WTC11 (cell line): ENCODE measurements around the gene PACS1. TPM values are rescaled to one million over a fixed set of nuclear protein-coding genes. Genes with fewer than 3 reads are reported as not detected.

Experiments
- ATAC-seq: fragments of 200-7000 bp; cut with Tn5 transposase; 2 replicates; pipeline ENCODE4 v1.10.0; 2021; ENCODE audit warnings: mild to moderate bottlenecking, moderate library complexity
- CTCF ChIA-PET: fragments of 300-600 bp; sonication (Branson Sonifier 250); formaldehyde crosslinking; loops from one replicate; lab custom pipeline; 2021; ENCODE audit warnings: antibody characterized with exemption; lab: Charles Lee
- POLR2A ChIA-PET: fragments of 350-600 bp; sonication (Branson Sonifier 250); formaldehyde crosslinking; loops from one replicate; lab custom pipeline; 2021; ENCODE audit warnings: antibody characterized with exemption; lab: Charles Lee
- DNase-seq: peaks from one replicate; pipeline ENCODE4 v3.0.0; 2021; ENCODE audit warnings: low spot score
- H3K27ac Mint-ChIP-seq: 2 replicates; pipeline ENCODE4 v1.8.0; 2021; ENCODE audit warnings: mixed read lengths
- H3K27me3 Mint-ChIP-seq: 2 replicates; pipeline ENCODE4 v1.8.0; 2021; ENCODE audit warnings: low read depth, mild to moderate bottlenecking, moderate library complexity, mixed read lengths
- H3K36me3 Mint-ChIP-seq: 2 replicates; pipeline ENCODE4 v1.8.0; 2021; ENCODE audit warnings: mixed read lengths
- H3K4me1 Mint-ChIP-seq: 2 replicates; pipeline ENCODE4 v1.8.0; 2022; ENCODE audit warnings: mixed read lengths
- H3K4me3 Mint-ChIP-seq: 2 replicates; pipeline ENCODE4 v1.8.0; 2021; ENCODE audit warnings: mild to moderate bottlenecking, moderate library complexity, mixed read lengths
- H3K9me3 Mint-ChIP-seq: 2 replicates; pipeline ENCODE4 v1.8.0; 2021; ENCODE audit warnings: mixed read lengths
- ATF2 ChIP-seq: sonication (generic); formaldehyde crosslinking; IDR thresholded peaks from 2 replicates; pipeline ENCODE4 v1.8.1; 2022; ENCODE audit warnings: low read depth, missing genetic modification reagents, borderline replicate concordance
- FOXJ3 ChIP-seq: sonication (generic); formaldehyde crosslinking; IDR thresholded peaks from 2 replicates; pipeline ENCODE4 v1.9.0; 2021; ENCODE audit warnings: missing genetic modification reagents, mild to moderate bottlenecking, borderline replicate concordance
- FOXP4 ChIP-seq: sonication (generic); formaldehyde crosslinking; IDR thresholded peaks from 2 replicates; pipeline ENCODE4 v1.8.0; 2022; ENCODE audit warnings: mild to moderate bottlenecking, missing genetic modification reagents
- GRHL2 ChIP-seq: fragments of 250-450 bp; sonication (Bioruptor Pico); IDR thresholded peaks from 2 replicates; pipeline ENCODE4 v1.8.0; 2022; ENCODE audit warnings: mild to moderate bottlenecking, moderate library complexity; ENCODE audit not compliant: insufficient replicate concordance, severe bottlenecking
- JUN ChIP-seq: sonication (generic); formaldehyde crosslinking; IDR thresholded peaks from 2 replicates; pipeline ENCODE4 v1.8.0; 2023; ENCODE audit warnings: mild to moderate bottlenecking, missing genetic modification reagents
- RELA ChIP-seq: sonication (generic); formaldehyde crosslinking; IDR thresholded peaks from 2 replicates; pipeline ENCODE4 v1.8.1; 2022; ENCODE audit warnings: missing genetic modification reagents, mild to moderate bottlenecking, borderline replicate concordance
- ZNF281 ChIP-seq: sonication (generic); formaldehyde crosslinking; IDR thresholded peaks from 2 replicates; pipeline ENCODE4 v1.8.0; 2023; ENCODE audit warnings: mild to moderate bottlenecking, missing genetic modification reagents
- ZNF423 ChIP-seq: fragments of 250-450 bp; sonication (Bioruptor Pico); IDR thresholded peaks from 2 replicates; pipeline ENCODE4 v2.1.2; 2022; ENCODE audit warnings: mild to moderate bottlenecking, moderate library complexity
- ZNF512 ChIP-seq: sonication (generic); formaldehyde crosslinking; IDR thresholded peaks from 2 replicates; pipeline ENCODE4 v1.8.1; 2022; ENCODE audit warnings: missing genetic modification reagents, borderline replicate concordance
- ZNF532 ChIP-seq: fragments of 250-450 bp; sonication (Bioruptor Pico); IDR thresholded peaks from 2 replicates; pipeline ENCODE4 v1.9.0; 2021; ENCODE audit warnings: mild to moderate bottlenecking, borderline replicate concordance
- ZNF671 ChIP-seq: fragments of 250-450 bp; sonication (Bioruptor Pico); IDR thresholded peaks from 2 replicates; pipeline ENCODE4 v1.8.0; 2021; ENCODE audit warnings: mild to moderate bottlenecking
- total RNA-seq: library from RNA; stranded (reverse); gene quantifications from 3 replicates; pipeline ENCODE4 v1.2.3, GENCODE V29; 2021
- TF ChIP-seq, protein P1 (sequence below): sonication (generic); formaldehyde crosslinking; IDR thresholded peaks from 2 replicates; pipeline ENCODE4 v1.8.0; 2022; ENCODE audit warnings: missing genetic modification reagents
- TF ChIP-seq, protein P2 (sequence below): sonication (generic); formaldehyde crosslinking; conservative IDR thresholded peaks from 2 replicates; pipeline ENCODE4 v1.8.1; 2023; ENCODE audit warnings: mild to moderate bottlenecking, low read depth, missing genetic modification reagents, moderate library complexity

PACS1 gene
- total RNA-seq, 1 experiment from 2014 or later, result 34.8 TPM

DNA sequence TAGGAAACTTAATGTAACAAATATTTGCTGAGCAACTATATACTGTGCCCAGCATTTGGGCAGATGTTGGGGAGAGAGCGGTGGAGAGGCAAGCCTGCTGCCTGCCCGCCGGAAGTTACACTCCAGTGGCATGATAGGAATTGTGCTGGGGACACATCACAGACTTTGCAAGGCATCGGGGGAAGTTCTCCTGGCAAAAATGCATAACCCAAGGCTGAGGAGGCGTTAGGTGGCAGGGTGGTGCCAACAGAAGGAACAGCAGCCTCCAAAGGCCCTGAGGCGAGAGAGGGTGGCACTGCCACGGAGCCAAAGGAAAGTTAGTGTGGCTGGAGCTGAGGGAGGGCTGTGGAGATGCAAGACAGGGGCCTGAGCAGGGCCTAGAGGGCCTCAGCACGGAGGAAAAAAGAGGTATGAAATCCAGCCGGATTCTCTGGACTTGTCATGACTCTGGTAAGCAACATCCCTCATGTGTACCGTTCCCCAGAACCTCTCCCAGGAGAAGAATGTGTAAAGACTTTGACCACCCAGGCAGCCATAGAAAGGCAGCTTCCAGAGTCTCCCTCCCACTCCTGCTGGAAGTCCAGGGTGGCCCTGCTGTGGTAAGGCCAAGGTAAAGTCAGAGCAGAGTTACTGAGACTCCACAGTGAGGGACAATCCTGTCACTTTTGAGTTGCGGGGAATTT is 122.2 kb downstream of the PACS1 start (continued):
- TF ChIP-seq ZNF281 (no peak), ZNF532 (CRISPR knock-in tag) (no peak), ATF2 (CRISPR knock-in tag) (no peak), FOXJ3 (no peak), JUN (CRISPR knock-in tag) (no peak), RELA (no peak), ZNF671 (no peak)
- TF ChIP-seq, protein P1, sequence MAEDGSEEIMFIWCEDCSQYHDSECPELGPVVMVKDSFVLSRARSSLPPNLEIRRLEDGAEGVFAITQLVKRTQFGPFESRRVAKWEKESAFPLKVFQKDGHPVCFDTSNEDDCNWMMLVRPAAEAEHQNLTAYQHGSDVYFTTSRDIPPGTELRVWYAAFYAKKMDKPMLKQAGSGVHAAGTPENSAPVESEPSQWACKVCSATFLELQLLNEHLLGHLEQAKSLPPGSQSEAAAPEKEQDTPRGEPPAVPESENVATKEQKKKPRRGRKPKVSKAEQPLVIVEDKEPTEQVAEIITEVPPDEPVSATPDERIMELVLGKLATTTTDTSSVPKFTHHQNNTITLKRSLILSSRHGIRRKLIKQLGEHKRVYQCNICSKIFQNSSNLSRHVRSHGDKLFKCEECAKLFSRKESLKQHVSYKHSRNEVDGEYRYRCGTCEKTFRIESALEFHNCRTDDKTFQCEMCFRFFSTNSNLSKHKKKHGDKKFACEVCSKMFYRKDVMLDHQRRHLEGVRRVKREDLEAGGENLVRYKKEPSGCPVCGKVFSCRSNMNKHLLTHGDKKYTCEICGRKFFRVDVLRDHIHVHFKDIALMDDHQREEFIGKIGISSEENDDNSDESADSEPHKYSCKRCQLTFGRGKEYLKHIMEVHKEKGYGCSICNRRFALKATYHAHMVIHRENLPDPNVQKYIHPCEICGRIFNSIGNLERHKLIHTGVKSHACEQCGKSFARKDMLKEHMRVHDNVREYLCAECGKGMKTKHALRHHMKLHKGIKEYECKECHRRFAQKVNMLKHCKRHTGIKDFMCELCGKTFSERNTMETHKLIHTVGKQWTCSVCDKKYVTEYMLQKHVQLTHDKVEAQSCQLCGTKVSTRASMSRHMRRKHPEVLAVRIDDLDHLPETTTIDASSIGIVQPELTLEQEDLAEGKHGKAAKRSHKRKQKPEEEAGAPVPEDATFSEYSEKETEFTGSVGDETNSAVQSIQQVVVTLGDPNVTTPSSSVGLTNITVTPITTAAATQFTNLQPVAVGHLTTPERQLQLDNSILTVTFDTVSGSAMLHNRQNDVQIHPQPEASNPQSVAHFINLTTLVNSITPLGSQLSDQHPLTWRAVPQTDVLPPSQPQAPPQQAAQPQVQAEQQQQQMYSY (CRISPR knock-in tag), result no peak
- TF ChIP-seq, protein P2, sequence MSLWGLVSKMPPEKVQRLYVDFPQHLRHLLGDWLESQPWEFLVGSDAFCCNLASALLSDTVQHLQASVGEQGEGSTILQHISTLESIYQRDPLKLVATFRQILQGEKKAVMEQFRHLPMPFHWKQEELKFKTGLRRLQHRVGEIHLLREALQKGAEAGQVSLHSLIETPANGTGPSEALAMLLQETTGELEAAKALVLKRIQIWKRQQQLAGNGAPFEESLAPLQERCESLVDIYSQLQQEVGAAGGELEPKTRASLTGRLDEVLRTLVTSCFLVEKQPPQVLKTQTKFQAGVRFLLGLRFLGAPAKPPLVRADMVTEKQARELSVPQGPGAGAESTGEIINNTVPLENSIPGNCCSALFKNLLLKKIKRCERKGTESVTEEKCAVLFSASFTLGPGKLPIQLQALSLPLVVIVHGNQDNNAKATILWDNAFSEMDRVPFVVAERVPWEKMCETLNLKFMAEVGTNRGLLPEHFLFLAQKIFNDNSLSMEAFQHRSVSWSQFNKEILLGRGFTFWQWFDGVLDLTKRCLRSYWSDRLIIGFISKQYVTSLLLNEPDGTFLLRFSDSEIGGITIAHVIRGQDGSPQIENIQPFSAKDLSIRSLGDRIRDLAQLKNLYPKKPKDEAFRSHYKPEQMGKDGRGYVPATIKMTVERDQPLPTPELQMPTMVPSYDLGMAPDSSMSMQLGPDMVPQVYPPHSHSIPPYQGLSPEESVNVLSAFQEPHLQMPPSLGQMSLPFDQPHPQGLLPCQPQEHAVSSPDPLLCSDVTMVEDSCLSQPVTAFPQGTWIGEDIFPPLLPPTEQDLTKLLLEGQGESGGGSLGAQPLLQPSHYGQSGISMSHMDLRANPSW (CRISPR knock-in tag), result no peak

DNA sequence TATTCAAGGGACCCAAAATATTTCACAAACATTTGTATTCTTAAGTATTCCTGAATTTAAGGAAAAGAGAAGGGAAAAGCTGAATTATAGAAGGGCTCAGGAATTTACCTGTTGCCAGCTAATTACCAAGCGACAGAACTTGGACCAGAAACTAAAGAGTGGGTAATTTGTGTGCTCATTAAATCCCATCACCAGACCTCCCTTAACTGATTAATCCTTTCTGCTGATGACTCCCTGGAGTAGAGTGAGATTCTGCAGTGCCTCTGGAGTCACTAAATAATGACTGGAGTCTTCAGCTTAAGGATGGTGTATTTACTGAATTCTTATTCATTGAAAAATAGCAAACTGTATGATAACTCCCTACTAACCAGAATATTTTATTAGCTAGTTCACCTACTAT is 124.3 kb downstream of the PACS1 start:
- ChIA-PET CTCF (no interaction called here), POLR2A (no interaction called here)
- H3K4me3 Mint-ChIP-seq, result no peak overlapping the region
- DNase-seq (no peak), ATAC-seq (no peak)
- H3K27ac Mint-ChIP-seq, result no peak overlapping the region
- peaks cover 6% of the 10 kb centered on the region; the same call in 1 of the 2 replicates for H3K4me1 Mint-ChIP-seq
- H3K9me3 Mint-ChIP-seq, result peaks cover 15% of the 10 kb centered on the region
- H3K27me3 Mint-ChIP-seq, result no peaks in the 10 kb centered on the region
- peaks cover 12% of the 10 kb centered on the region for H3K36me3 Mint-ChIP-seq
- TF ChIP-seq ZNF512 (CRISPR knock-in tag) (no peak), GRHL2 (CRISPR knock-in tag) (no peak), ZNF423 (CRISPR knock-in tag) (no peak), FOXP4 (CRISPR knock-in tag) (no peak)
